K562 (cell line): ENCODE results near the gene PET117. TPM values are rescaled to one million over a fixed set of nuclear protein-coding genes. Genes with fewer than 3 reads are reported as not detected.

Source experiments
- ATAC-seq: fragments of 200-7000 bp; cut with Tn5 transposase; 3 replicates; pipeline ENCODE4 v1.9.1; 2020; ENCODE audit warnings: moderate library complexity
- BruUV-seq: library from RNA; stranded (reverse); fragments of 400-500 nt; replicated peaks from 2 replicates; lab custom pipeline; 2021; lab: Mats Ljungman, UMichigan
- CTCF ChIA-PET: fragments of 300-600 bp; formaldehyde crosslinking; extraction: SDS; loops from one replicate; lab custom pipeline; 2021; ENCODE audit warnings: low intra/inter-chr PET ratio; lab: Yijun Ruan, JAX
- POLR2A ChIA-PET: fragments of 300-600, 350-650 bp; sonication (Branson Sonifier 250); formaldehyde crosslinking; extraction: SDS; loops from one replicate; lab custom pipeline; 2021; ENCODE audit warnings: antibody characterized with exemption, inconsistent platforms; lab: Yijun Ruan, JAX
- DNase-seq, 4 experiments: peaks; one replicate each; pipeline versions ENCODE4 v3.0.0 to v3.0.0-alpha.2; 2011 to 2018; ENCODE audit warnings: low spot score in 3 of 4, mixed read lengths in 3 of 4; ENCODE audit errors: extremely low read depth in 1 of 4
- FAIRE-seq: peaks from 2 replicates; lab custom pipeline; 2011; peaks lifted over from hg19 to GRCh38; lab: Jason Lieb, UNC
- H2AFZ ChIP-seq: 2 replicates; pipeline ENCODE4 v1.6.0; 2011; ENCODE audit warnings: low read depth, low read length, control low read depth, inconsistent platforms
- H3K27ac ChIP-seq: fragments of 200-600 bp; 3 replicates; pipeline ENCODE4 v1.8.0; 2011; ENCODE audit warnings: low read depth, mild to moderate bottlenecking, control low read depth, inconsistent platforms, low read length, moderate library complexity, mixed read lengths; ENCODE audit errors: extremely low read depth
- H3K27me3 ChIP-seq, 2 experiments: fragments of 300-600 bp in 1 of 2; 2 replicates in 1 of 2; 3 replicates in 1 of 2; pipeline versions ENCODE4 v1.6.0 to v1.8.0; 2011; ENCODE audit warnings: inconsistent platforms in 2 of 2, low read length in 2 of 2, mild to moderate bottlenecking in 1 of 2, mixed read lengths in 1 of 2, moderate library complexity in 1 of 2; ENCODE audit not compliant: control insufficient read depth in 2 of 2, insufficient read depth in 2 of 2
- H3K36me3 ChIP-seq: fragments of 300-600 bp; 3 replicates; pipeline ENCODE4 v1.8.0; 2011; ENCODE audit warnings: mild to moderate bottlenecking, low read length, inconsistent platforms; ENCODE audit not compliant: control insufficient read depth, insufficient read depth
- H3K4me1 ChIP-seq, 2 experiments: fragments of 200-600 bp in 1 of 2; replicated peaks in 1 of 2; 2 replicates in 1 of 2; 3 replicates in 1 of 2; pipeline versions ENCODE4 v1.5.1 to v1.8.0; 2011; ENCODE audit warnings: inconsistent platforms in 2 of 2, low read length in 2 of 2, mild to moderate bottlenecking in 1 of 2, mixed read lengths in 1 of 2, moderate library complexity in 1 of 2; ENCODE audit not compliant: control insufficient read depth in 2 of 2, insufficient read depth in 2 of 2
- H3K4me2 ChIP-seq: 2 replicates; pipeline ENCODE4 v1.6.1; 2011; ENCODE audit warnings: low read length, control low read depth, inconsistent platforms, mixed read lengths; ENCODE audit not compliant: insufficient read depth
- H3K4me3 ChIP-seq: fragments of 200-600 bp; sonication (generic), shearing (Covaris generic); 2 replicates; pipeline ENCODE4 v1.5.1; 2016; ENCODE audit warnings: control low read depth, inconsistent platforms
- H3K79me2 ChIP-seq: fragments of 200-600 bp; 3 replicates; pipeline ENCODE4 v1.8.0; 2011; ENCODE audit warnings: low read length, inconsistent platforms; ENCODE audit not compliant: control insufficient read depth, insufficient read depth
- H3K9ac ChIP-seq, 2 experiments: 2 replicates each; pipeline versions ENCODE4 v1.6.0 to v1.6.1; 2011; ENCODE audit warnings: low read depth in 2 of 2, low read length in 2 of 2, control low read depth in 1 of 2, inconsistent platforms in 1 of 2, mild to moderate bottlenecking in 1 of 2, mixed read lengths in 1 of 2; ENCODE audit not compliant: insufficient read depth in 1 of 2
- H3K9me1 ChIP-seq: one replicate; pipeline ENCODE4 v1.6.0; 2011; ENCODE audit warnings: inconsistent platforms, mild to moderate bottlenecking, low read length, moderate library complexity; ENCODE audit not compliant: control insufficient read depth, insufficient read depth
- H3K9me3 ChIP-seq: replicated peaks from 2 replicates; pipeline ENCODE4 v1.5.1; 2011; ENCODE audit warnings: low read depth, low read length, inconsistent platforms; ENCODE audit not compliant: control insufficient read depth, insufficient read depth
- H4K20me1 ChIP-seq: replicated peaks from 2 replicates; pipeline ENCODE4 v1.6.1; 2011; ENCODE audit warnings: low read length, inconsistent platforms, mixed read lengths; ENCODE audit not compliant: control insufficient read depth, insufficient read depth
- BRD4 ChIP-seq: fragments of 200-600 bp; sonication (generic); IDR thresholded peaks from 2 replicates; pipeline ENCODE4 v1.6.1; 2017; ENCODE audit warnings: inconsistent platforms
- ZNF717 ChIP-seq: fragments of 250-450 bp; sonication (Bioruptor Pico); IDR thresholded peaks from 2 replicates; pipeline ENCODE4 v1.5.0; 2021
- WGBS: fragments of 100-300 bp; shearing (Covaris generic); methylation state at CpG from one replicate; pipeline ENCODE4 v1.1.6; 2016; ENCODE audit warnings: low coverage, mixed read lengths; ENCODE audit not compliant: insufficient coverage; ENCODE audit errors: missing lambda C conversion rate; 5-methylcytosine and 5-hydroxymethylcytosine counted together
- in situ Hi-C: fragments of 300-500 bp; cut with MboI; formaldehyde crosslinking; loops from 4 replicates; pipeline ENCODE4 v1.15.0; 2018; ENCODE audit warnings: inconsistent platforms, mixed read lengths
- intact Hi-C: fragments of 100-400 bp; cut with micrococcal nuclease; formaldehyde crosslinking; loops from 2 replicates; pipeline ENCODE4 v1.14.2; 2022
- polyA plus RNA-seq, 8 experiments: library from polyadenylated mRNA; depleted of rRNA in 4 of 8; stranded (reverse) in 5 of 8; unstranded in 3 of 8; fragments of >200 nt; fragmentation: Nextera tagmentation in 2 of 8; fragmentation: Illumina TruSeq in 1 of 8; extraction: Ambion mirVana in 2 of 8; extraction: Trizol in 1 of 8; gene quantifications; 2 replicates each; pipeline versions ENCODE4 v1.2.1 to v1.2.3, GENCODE V29; 2011 to 2014; ENCODE audit warnings: inconsistent platforms in 1 of 8, missing spikeins in 1 of 8
- total RNA-seq, 7 experiments: library from RNA; depleted of rRNA in 6 of 7; stranded (reverse); fragments of >200 nt in 6 of 7; fragmentation: Illumina TruSeq in 2 of 7; extraction: Trizol in 2 of 7; gene quantifications; 2 replicates each; pipeline versions ENCODE4 v1.2.1 to v1.2.3, GENCODE V29; 2011 to 2021; ENCODE audit warnings: low replicate concordance in 1 of 7
- TF ChIP-seq, protein P1 (sequence below): sonication (generic); formaldehyde crosslinking; IDR thresholded peaks from 2 replicates; pipeline ENCODE4 v1.8.0; 2023; ENCODE audit warnings: mild to moderate bottlenecking, missing genetic modification reagents
- TF ChIP-seq, protein P2 (sequence below): fragments of 250-450 bp; sonication (Bioruptor Pico); IDR thresholded peaks from 2 replicates; pipeline ENCODE4 v1.4.0; 2020

PET117 gene
- total and polyA plus RNA-seq, 9 of the 15 experiments (the other 6 are each of a cell fraction or from before 2014, with no cell fraction given) = 7.1 to 18.2 (median 12.4) TPM

DNA sequence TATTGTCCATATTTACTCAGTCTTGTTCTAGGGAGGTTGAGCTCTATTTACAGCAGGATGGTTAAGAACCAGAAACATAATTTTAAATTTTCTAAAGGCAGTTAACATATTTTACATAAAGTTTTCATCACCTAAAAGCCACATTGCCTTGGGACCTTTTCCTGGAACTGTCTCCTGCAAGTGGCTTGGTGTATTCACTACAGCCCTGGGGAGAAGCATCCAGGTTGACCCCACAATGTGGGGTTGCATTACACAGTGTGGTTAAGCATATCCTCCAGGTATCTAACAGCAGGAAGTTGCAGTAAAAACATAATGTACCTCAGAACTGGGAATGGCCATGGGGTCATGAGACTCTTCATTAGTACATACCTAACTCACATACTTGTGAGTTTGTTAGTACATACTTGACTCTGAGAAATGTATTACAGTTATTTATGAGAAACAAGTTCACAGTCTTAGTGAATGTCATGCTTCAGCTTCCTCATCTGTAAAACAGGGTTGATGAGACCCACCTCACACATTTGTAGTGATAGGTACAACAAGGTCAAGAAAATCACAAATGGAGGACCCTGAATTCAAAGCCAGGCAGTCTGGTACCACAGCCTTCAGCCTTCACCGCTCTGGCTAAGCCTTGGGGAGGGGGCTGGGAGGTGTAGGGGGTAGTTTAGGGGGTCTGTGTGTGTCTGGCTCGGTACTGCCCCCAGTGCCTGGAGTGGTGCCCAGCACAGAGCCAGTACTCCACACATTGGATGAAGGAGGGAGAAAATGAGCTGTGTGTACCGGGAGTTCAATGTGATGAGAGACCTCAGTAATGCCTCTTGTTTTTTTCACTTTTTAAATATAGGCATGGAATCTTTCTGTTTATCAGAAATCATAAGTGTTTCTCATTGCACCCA is 52.9 kb downstream of the PET117 start:
- Histone ChIP-seq H3K79me2 (no peaks in the 10 kb centered on the region), H3K27ac (no peak overlapping the region), H3K36me3 (peaks cover 5% of the 10 kb centered on the region; the same call in 1 of the 3 replicates), H3K9me3 (no peaks in the 10 kb centered on the region), H3K9me1 (no peaks in the 10 kb centered on the region), H3K4me1 (no peaks in the 10 kb centered on the region), H2AFZ (no peak overlapping the region), H3K4me3 (no peak overlapping the region), H3K27me3 (no peaks in the 10 kb centered on the region), H4K20me1 (no peaks in the 10 kb centered on the region; the same call in 1 of the 2 replicates), H3K4me2 (no peak overlapping the region), H3K9ac (no peak overlapping the region)
- no peak for TF ChIP-seq ZNF717 (CRISPR knock-in tag)
- TF ChIP-seq, protein P1, sequence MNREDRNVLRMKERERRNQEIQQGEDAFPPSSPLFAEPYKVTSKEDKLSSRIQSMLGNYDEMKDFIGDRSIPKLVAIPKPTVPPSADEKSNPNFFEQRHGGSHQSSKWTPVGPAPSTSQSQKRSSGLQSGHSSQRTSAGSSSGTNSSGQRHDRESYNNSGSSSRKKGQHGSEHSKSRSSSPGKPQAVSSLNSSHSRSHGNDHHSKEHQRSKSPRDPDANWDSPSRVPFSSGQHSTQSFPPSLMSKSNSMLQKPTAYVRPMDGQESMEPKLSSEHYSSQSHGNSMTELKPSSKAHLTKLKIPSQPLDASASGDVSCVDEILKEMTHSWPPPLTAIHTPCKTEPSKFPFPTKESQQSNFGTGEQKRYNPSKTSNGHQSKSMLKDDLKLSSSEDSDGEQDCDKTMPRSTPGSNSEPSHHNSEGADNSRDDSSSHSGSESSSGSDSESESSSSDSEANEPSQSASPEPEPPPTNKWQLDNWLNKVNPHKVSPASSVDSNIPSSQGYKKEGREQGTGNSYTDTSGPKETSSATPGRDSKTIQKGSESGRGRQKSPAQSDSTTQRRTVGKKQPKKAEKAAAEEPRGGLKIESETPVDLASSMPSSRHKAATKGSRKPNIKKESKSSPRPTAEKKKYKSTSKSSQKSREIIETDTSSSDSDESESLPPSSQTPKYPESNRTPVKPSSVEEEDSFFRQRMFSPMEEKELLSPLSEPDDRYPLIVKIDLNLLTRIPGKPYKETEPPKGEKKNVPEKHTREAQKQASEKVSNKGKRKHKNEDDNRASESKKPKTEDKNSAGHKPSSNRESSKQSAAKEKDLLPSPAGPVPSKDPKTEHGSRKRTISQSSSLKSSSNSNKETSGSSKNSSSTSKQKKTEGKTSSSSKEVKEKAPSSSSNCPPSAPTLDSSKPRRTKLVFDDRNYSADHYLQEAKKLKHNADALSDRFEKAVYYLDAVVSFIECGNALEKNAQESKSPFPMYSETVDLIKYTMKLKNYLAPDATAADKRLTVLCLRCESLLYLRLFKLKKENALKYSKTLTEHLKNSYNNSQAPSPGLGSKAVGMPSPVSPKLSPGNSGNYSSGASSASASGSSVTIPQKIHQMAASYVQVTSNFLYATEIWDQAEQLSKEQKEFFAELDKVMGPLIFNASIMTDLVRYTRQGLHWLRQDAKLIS = no peak
- TF ChIP-seq BRD4 = no peak
- TF ChIP-seq, protein P2, sequence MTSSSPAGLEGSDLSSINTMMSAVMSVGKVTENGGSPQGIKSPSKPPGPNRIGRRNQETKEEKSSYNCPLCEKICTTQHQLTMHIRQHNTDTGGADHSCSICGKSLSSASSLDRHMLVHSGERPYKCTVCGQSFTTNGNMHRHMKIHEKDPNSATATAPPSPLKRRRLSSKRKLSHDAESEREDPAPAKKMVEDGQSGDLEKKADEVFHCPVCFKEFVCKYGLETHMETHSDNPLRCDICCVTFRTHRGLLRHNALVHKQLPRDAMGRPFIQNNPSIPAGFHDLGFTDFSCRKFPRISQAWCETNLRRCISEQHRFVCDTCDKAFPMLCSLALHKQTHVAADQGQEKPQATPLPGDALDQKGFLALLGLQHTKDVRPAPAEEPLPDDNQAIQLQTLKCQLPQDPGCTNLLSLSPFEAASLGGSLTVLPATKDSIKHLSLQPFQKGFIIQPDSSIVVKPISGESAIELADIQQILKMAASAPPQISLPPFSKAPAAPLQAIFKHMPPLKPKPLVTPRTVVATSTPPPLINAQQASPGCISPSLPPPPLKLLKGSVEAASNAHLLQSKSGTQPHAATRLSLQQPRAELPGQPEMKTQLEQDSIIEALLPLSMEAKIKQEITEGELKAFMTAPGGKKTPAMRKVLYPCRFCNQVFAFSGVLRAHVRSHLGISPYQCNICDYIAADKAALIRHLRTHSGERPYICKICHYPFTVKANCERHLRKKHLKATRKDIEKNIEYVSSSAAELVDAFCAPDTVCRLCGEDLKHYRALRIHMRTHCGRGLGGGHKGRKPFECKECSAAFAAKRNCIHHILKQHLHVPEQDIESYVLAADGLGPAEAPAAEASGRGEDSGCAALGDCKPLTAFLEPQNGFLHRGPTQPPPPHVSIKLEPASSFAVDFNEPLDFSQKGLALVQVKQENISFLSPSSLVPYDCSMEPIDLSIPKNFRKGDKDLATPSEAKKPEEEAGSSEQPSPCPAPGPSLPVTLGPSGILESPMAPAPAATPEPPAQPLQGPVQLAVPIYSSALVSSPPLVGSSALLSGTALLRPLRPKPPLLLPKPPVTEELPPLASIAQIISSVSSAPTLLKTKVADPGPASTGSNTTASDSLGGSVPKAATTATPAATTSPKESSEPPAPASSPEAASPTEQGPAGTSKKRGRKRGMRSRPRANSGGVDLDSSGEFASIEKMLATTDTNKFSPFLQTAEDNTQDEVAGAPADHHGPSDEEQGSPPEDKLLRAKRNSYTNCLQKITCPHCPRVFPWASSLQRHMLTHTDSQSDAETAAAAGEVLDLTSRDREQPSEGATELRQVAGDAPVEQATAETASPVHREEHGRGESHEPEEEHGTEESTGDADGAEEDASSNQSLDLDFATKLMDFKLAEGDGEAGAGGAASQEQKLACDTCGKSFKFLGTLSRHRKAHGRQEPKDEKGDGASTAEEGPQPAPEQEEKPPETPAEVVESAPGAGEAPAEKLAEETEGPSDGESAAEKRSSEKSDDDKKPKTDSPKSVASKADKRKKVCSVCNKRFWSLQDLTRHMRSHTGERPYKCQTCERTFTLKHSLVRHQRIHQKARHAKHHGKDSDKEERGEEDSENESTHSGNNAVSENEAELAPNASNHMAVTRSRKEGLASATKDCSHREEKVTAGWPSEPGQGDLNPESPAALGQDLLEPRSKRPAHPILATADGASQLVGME = no peak
- intact Hi-C loops (no loop called here), in situ Hi-C loops (no loop called here)
- no TSS peak for BruUV-seq
- ATAC-seq = no peak; the same call in 2 of the 3 replicates
- no peak for DNase-seq
- CTCF ChIA-PET = no interaction called here
- POLR2A ChIA-PET = no interaction called here
- WGBS = 50% methylated on average over 1 of the region's 3 CpGs
- FAIRE-seq = no peak
